Lower lobe of right lung (tissue), 2 donors: ENCODE results near the gene AK8. TPM values are rescaled to one million over a fixed set of nuclear protein-coding genes. Genes with fewer than 3 reads are reported as not detected.

Experiments
- ATAC-seq, 2 donors: fragments of 200-7000 bp; cut with Tn5 transposase; one replicate each; pipeline ENCODE4 v1.9.1; 2020 to 2022; ENCODE audit warnings: mild to moderate bottlenecking in 2 of 2, moderate library complexity in 2 of 2
- DNase-seq: peaks from one replicate; pipeline ENCODE4 v3.0.0-alpha.2; 2020
- H3K27ac ChIP-seq: fragments of 200-600 bp; one replicate; pipeline ENCODE4 v1.8.0; 2022
- H3K27me3 ChIP-seq: fragments of 200-600 bp; one replicate; pipeline ENCODE4 v1.8.0; 2022; ENCODE audit warnings: low read depth
- H3K36me3 ChIP-seq: fragments of 200-600 bp; one replicate; pipeline ENCODE4 v1.8.0; 2022; ENCODE audit warnings: mild to moderate bottlenecking
- H3K4me1 ChIP-seq: fragments of 200-600 bp; one replicate; pipeline ENCODE4 v1.8.0; 2022
- H3K4me3 ChIP-seq: fragments of 200-600 bp; one replicate; pipeline ENCODE4 v1.8.0; 2022; ENCODE audit warnings: mild to moderate bottlenecking
- H3K9me3 ChIP-seq: fragments of 200-600 bp; one replicate; pipeline ENCODE4 v1.8.0; 2022
- intact Hi-C: fragments of 100-400 bp; cut with DNase I; formaldehyde crosslinking; loops from one replicate; pipeline ENCODE4 v1.11.0; 2022
- total RNA-seq: library from RNA; stranded (reverse); fragmentation: NEBNext Ultra II Directional; extraction: Animal tissue kit (Norgen Biotek cat#: 25700); gene quantifications from one replicate; pipeline ENCODE4 v1.2.1, GENCODE V29; 2021
- TF ChIP-seq, protein P1 (sequence below): fragments of 200-600 bp; IDR thresholded peaks from one replicate; pipeline ENCODE4 v1.8.0; 2022; ENCODE audit warnings: antibody characterized with exemption, mild to moderate bottlenecking
- donor health status: DM: no; HTN: yes; CAD: no; lungs with severe emphysema.

Gene AK8
- total RNA-seq, 1 donor from 2014 or later, result 6.1 TPM

GRCh38 chr9:132846918-132847515 is 31.1 kb downstream of the AK8 start:
- TF ChIP-seq, protein P1, sequence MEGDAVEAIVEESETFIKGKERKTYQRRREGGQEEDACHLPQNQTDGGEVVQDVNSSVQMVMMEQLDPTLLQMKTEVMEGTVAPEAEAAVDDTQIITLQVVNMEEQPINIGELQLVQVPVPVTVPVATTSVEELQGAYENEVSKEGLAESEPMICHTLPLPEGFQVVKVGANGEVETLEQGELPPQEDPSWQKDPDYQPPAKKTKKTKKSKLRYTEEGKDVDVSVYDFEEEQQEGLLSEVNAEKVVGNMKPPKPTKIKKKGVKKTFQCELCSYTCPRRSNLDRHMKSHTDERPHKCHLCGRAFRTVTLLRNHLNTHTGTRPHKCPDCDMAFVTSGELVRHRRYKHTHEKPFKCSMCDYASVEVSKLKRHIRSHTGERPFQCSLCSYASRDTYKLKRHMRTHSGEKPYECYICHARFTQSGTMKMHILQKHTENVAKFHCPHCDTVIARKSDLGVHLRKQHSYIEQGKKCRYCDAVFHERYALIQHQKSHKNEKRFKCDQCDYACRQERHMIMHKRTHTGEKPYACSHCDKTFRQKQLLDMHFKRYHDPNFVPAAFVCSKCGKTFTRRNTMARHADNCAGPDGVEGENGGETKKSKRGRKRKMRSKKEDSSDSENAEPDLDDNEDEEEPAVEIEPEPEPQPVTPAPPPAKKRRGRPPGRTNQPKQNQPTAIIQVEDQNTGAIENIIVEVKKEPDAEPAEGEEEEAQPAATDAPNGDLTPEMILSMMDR, result no peak
- DNase-seq (no peak), ATAC-seq (no peak)
- H3K4me3 ChIP-seq, result no peak overlapping the region
- intact Hi-C loops, result no loop called here
- H3K36me3 ChIP-seq, result no peaks in the 10 kb centered on the region
- H3K27me3 ChIP-seq, result no peaks in the 10 kb centered on the region
- no peaks in the 10 kb centered on the region for H3K4me1 ChIP-seq
- no peaks in the 10 kb centered on the region for H3K9me3 ChIP-seq
- H3K27ac ChIP-seq, result no peak overlapping the region

- Histone ChIP-seq H3K9me3 (no peaks in the 10 kb centered on the region), H3K27me3 (no peaks in the 10 kb centered on the region), H3K4me1 (no peaks in the 10 kb centered on the region), H3K27ac (no peak overlapping the region), H3K36me3 (no peaks in the 10 kb centered on the region), H3K4me3 (no peak overlapping the region)
- intact Hi-C loops, result no loop called here
- TF ChIP-seq, protein P1, result no peak
- ATAC-seq (no peak), DNase-seq (no peak)
Observed at GRCh38 chr9:132846109-132846917, 31.8 kb downstream of the AK8 start.

GRCh38 chr9:132842124-132843044 is 35.7 kb downstream of the AK8 start:
- Histone ChIP-seq H3K27me3 (no peaks in the 10 kb centered on the region), H3K36me3 (no peaks in the 10 kb centered on the region), H3K4me1 (no peaks in the 10 kb centered on the region), H3K27ac (no peak overlapping the region), H3K4me3 (no peak overlapping the region), H3K9me3 (no peaks in the 10 kb centered on the region)
- DNase-seq, result no peak
- no peak for ATAC-seq
- intact Hi-C loops, result no loop called here
- TF ChIP-seq, protein P1, result no peak

- H3K27ac ChIP-seq, result no peak overlapping the region
- H3K4me1 ChIP-seq, result no peaks in the 10 kb centered on the region
- H3K36me3 ChIP-seq, result no peaks in the 10 kb centered on the region
- H3K4me3 ChIP-seq, result no peak overlapping the region
- H3K27me3 ChIP-seq, result no peaks in the 10 kb centered on the region
- H3K9me3 ChIP-seq, result no peaks in the 10 kb centered on the region
- DNase-seq (no peak), ATAC-seq (no peak)
- intact Hi-C loops, result no loop called here
- TF ChIP-seq, protein P1, result no peak
Observed at GRCh38 chr9:132840980-132841379, 37.1 kb downstream of the AK8 start.

DNA sequence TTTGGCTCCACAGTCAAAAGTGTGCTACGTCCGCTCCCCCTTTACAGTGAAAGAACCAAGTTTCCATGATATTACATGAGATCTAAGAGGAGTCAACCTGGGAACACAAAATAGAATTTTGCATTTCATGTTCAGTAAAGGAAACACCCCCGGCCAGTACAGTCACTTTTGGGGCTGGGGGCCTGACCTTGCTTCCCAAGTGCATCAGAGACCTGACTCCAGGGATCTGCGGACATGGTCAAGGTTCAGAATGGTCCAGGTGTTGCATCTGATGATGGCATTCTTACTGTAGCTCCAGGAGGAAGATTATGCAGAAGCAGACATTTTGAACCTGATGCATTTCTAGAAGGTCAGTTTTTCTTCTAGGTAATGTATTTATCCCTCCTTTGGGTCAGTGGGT is 39.8 kb downstream of the AK8 start:
- DNase-seq, result no peak

More for the DNA sequence above, 39.8 kb downstream of the AK8 start:
- no peaks in the 10 kb centered on the region for H3K4me1 ChIP-seq
- H3K27ac ChIP-seq, result no peak overlapping the region
- no peaks in the 10 kb centered on the region for H3K9me3 ChIP-seq
- TF ChIP-seq, protein P1, result no peak
- no peaks in the 10 kb centered on the region for H3K36me3 ChIP-seq
- intact Hi-C loops, result no loop called here
- ATAC-seq, result no peak
- H3K27me3 ChIP-seq, result no peaks in the 10 kb centered on the region
- H3K4me3 ChIP-seq, result no peak overlapping the region
